ENCODE measurements around the gene CAMK4.

DNA sequence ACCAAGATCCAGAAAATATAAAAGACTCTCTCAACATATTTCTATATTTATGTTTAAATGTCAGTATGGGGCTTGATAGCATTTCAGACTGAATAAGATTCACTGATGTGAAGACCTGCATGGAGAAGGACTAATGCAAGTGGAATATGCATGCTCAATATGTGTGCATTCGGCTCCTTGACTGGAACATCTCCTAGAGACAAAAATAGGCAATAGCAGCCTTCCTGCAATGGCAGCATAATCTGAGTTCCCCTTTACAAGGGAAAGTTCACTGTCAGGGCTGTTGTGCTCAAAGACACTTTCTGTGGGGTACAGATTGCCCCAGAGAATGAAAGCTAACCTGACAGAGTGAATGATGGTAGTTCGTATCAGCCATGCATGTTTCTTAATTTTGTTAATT, 245.7 kb downstream of the CAMK4 start:
- TF ChIP-seq, protein P1, sequence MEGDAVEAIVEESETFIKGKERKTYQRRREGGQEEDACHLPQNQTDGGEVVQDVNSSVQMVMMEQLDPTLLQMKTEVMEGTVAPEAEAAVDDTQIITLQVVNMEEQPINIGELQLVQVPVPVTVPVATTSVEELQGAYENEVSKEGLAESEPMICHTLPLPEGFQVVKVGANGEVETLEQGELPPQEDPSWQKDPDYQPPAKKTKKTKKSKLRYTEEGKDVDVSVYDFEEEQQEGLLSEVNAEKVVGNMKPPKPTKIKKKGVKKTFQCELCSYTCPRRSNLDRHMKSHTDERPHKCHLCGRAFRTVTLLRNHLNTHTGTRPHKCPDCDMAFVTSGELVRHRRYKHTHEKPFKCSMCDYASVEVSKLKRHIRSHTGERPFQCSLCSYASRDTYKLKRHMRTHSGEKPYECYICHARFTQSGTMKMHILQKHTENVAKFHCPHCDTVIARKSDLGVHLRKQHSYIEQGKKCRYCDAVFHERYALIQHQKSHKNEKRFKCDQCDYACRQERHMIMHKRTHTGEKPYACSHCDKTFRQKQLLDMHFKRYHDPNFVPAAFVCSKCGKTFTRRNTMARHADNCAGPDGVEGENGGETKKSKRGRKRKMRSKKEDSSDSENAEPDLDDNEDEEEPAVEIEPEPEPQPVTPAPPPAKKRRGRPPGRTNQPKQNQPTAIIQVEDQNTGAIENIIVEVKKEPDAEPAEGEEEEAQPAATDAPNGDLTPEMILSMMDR (IDR thresholded peaks at IDR 0.05 in 8 of 11, conservative IDR thresholded peaks at IDR 0.05 in 3 of 11): no peak
- TF ChIP-seq POLR2A (IDR thresholded peaks at IDR 0.05): no peak
